T-helper 1 cell treated with Interleukin-12 subunit alpha and Interleukin-12 subunit beta and Interleukin-4 antibody, amounts not matched to agents 30 μg/mL and 1 μg/mL, for 36 hours (primary cell): ENCODE results near the gene PML.
"Not testable (repeated sequence)": the region's sequence is repeated elsewhere in the genome, so short reads cannot be mapped to it uniquely, and the experiment has no call there.

Experiments
- H3K27ac Mint-ChIP-seq: one replicate; pipeline ENCODE4 v1.8.0; 2021; ENCODE audit warnings: mild to moderate bottlenecking, mixed read lengths
- H3K27me3 Mint-ChIP-seq: one replicate; pipeline ENCODE4 v1.8.0; 2021; ENCODE audit warnings: low read depth, mixed read lengths
- H3K36me3 Mint-ChIP-seq: one replicate; pipeline ENCODE4 v1.8.0; 2021; ENCODE audit warnings: low read depth, mixed read lengths
- H3K4me1 Mint-ChIP-seq: one replicate; pipeline ENCODE4 v1.8.0; 2021; ENCODE audit warnings: low read depth, mixed read lengths
- H3K4me3 Mint-ChIP-seq: one replicate; pipeline ENCODE4 v1.8.0; 2021; ENCODE audit warnings: mild to moderate bottlenecking, moderate library complexity, mixed read lengths
- H3K9me3 Mint-ChIP-seq: one replicate; pipeline ENCODE4 v1.8.0; 2021; ENCODE audit warnings: mixed read lengths

The PML gene

GRCh38 chr15:73954188-73955145 is 40.0 kb upstream of the PML start:
- no peaks in the 10 kb centered on the region for H3K9me3 Mint-ChIP-seq
- no peaks in the 10 kb centered on the region for H3K27me3 Mint-ChIP-seq
- no peaks in the 10 kb centered on the region for H3K36me3 Mint-ChIP-seq
- peaks cover 27% of the 10 kb centered on the region for H3K4me1 Mint-ChIP-seq
- no peak overlapping the region for H3K4me3 Mint-ChIP-seq
- H3K27ac Mint-ChIP-seq, result peak overlapping the region; percentile 65

GRCh38 chr15:73955326-73955725 is 39.2 kb upstream of the PML start:
- no peaks in the 10 kb centered on the region for H3K27me3 Mint-ChIP-seq
- no peaks in the 10 kb centered on the region for H3K9me3 Mint-ChIP-seq
- H3K4me3 Mint-ChIP-seq, result no peak overlapping the region
- no peaks in the 10 kb centered on the region for H3K36me3 Mint-ChIP-seq
- H3K27ac Mint-ChIP-seq, result no peak overlapping the region
- H3K4me1 Mint-ChIP-seq, result peaks cover 32% of the 10 kb centered on the region

GRCh38 chr15:73955861-73956742 is 38.4 kb upstream of the PML start:
- Mint-ChIP-seq H3K4me3 (no peak overlapping the region), H3K27ac (no peak overlapping the region), H3K4me1 (peaks cover 34% of the 10 kb centered on the region), H3K27me3 (no peaks in the 10 kb centered on the region), H3K9me3 (no peaks in the 10 kb centered on the region), H3K36me3 (no peaks in the 10 kb centered on the region)

- H3K4me3 Mint-ChIP-seq, result no peak overlapping the region
- no peak overlapping the region for H3K27ac Mint-ChIP-seq
- H3K27me3 Mint-ChIP-seq, result no peaks in the 10 kb centered on the region
- peaks cover 30% of the 10 kb centered on the region for H3K4me1 Mint-ChIP-seq
- H3K36me3 Mint-ChIP-seq, result no peaks in the 10 kb centered on the region
- H3K9me3 Mint-ChIP-seq, result no peaks in the 10 kb centered on the region
Measured at GRCh38 chr15:73956743-73957135, 37.8 kb upstream of the PML start.

GRCh38 chr15:73957276-73957675 is 37.2 kb upstream of the PML start:
- no peaks in the 10 kb centered on the region for H3K9me3 Mint-ChIP-seq
- H3K27ac Mint-ChIP-seq, result peak overlapping the region; percentile 50
- H3K27me3 Mint-ChIP-seq, result no peaks in the 10 kb centered on the region
- peaks cover 29% of the 10 kb centered on the region for H3K4me1 Mint-ChIP-seq
- no peak overlapping the region for H3K4me3 Mint-ChIP-seq
- no peaks in the 10 kb centered on the region for H3K36me3 Mint-ChIP-seq

- Mint-ChIP-seq H3K4me1 (peaks cover 29% of the 10 kb centered on the region), H3K27me3 (peaks cover 3% of the 10 kb centered on the region), H3K27ac (peak overlapping the region; percentile 60), H3K4me3 (no peak overlapping the region), H3K36me3 (no peaks in the 10 kb centered on the region), H3K9me3 (no peaks in the 10 kb centered on the region)
Measured at GRCh38 chr15:73957785-73958184, 36.7 kb upstream of the PML start.

GRCh38 chr15:73959012-73959581 is 35.4 kb upstream of the PML start:
- no peaks in the 10 kb centered on the region for H3K36me3 Mint-ChIP-seq
- peaks cover 33% of the 10 kb centered on the region for H3K4me1 Mint-ChIP-seq
- peaks cover 8% of the 10 kb centered on the region for H3K27me3 Mint-ChIP-seq
- H3K27ac Mint-ChIP-seq, result peak overlapping the region; percentile 78
- no peaks in the 10 kb centered on the region for H3K9me3 Mint-ChIP-seq
- no peak overlapping the region for H3K4me3 Mint-ChIP-seq

- no peaks in the 10 kb centered on the region for H3K36me3 Mint-ChIP-seq
- H3K27me3 Mint-ChIP-seq, result peaks cover 8% of the 10 kb centered on the region
- H3K9me3 Mint-ChIP-seq, result no peaks in the 10 kb centered on the region
- H3K4me1 Mint-ChIP-seq, result peaks cover 36% of the 10 kb centered on the region
- H3K4me3 Mint-ChIP-seq, result peak overlapping the region; percentile 46
- H3K27ac Mint-ChIP-seq, result peak overlapping the region; percentile 78
Measured at GRCh38 chr15:73959801-73960200, 34.7 kb upstream of the PML start.

GRCh38 chr15:73960472-73961070 is 33.9 kb upstream of the PML start:
- not testable (repeated sequence) for H3K9me3 Mint-ChIP-seq, H3K27ac Mint-ChIP-seq, H3K36me3 Mint-ChIP-seq, H3K27me3 Mint-ChIP-seq, H3K4me3 Mint-ChIP-seq
- H3K4me1 Mint-ChIP-seq, result peaks cover 43% of the 10 kb centered on the region

GRCh38 chr15:73962433-73962832 is 32.1 kb upstream of the PML start:
- peaks cover 8% of the 10 kb centered on the region for H3K27me3 Mint-ChIP-seq
- H3K9me3 Mint-ChIP-seq, result no peaks in the 10 kb centered on the region
- H3K27ac Mint-ChIP-seq, result no peak overlapping the region
- H3K4me1 Mint-ChIP-seq, result peaks cover 50% of the 10 kb centered on the region
- no peaks in the 10 kb centered on the region for H3K36me3 Mint-ChIP-seq
- H3K4me3 Mint-ChIP-seq, result no peak overlapping the region

GRCh38 chr15:73964736-73965093 is 29.8 kb upstream of the PML start:
- Mint-ChIP-seq H3K27ac (peak overlapping the region; percentile 60), H3K4me1 (peaks cover 34% of the 10 kb centered on the region), H3K36me3 (no peaks in the 10 kb centered on the region), H3K27me3 (peaks cover 8% of the 10 kb centered on the region), H3K9me3 (no peaks in the 10 kb centered on the region), H3K4me3 (peak overlapping the region; percentile 47)

GRCh38 chr15:73965094-73965757 is 29.3 kb upstream of the PML start:
- Mint-ChIP-seq H3K4me1 (peaks cover 32% of the 10 kb centered on the region), H3K36me3 (no peaks in the 10 kb centered on the region), H3K27me3 (peaks cover 8% of the 10 kb centered on the region), H3K4me3 (peak overlapping the region; percentile 47), H3K27ac (peak overlapping the region; percentile 74), H3K9me3 (no peaks in the 10 kb centered on the region)

- Mint-ChIP-seq H3K27me3 (peaks cover 8% of the 10 kb centered on the region), H3K4me1 (peaks cover 30% of the 10 kb centered on the region), H3K4me3 (peak overlapping the region; percentile 46), H3K27ac (peak overlapping the region; percentile 74), H3K36me3 (no peaks in the 10 kb centered on the region), H3K9me3 (no peaks in the 10 kb centered on the region)
Measured at GRCh38 chr15:73965758-73966113, 28.8 kb upstream of the PML start.

- H3K4me3 Mint-ChIP-seq, result no peak overlapping the region
- H3K36me3 Mint-ChIP-seq, result no peaks in the 10 kb centered on the region
- H3K27ac Mint-ChIP-seq, result no peak overlapping the region
- H3K4me1 Mint-ChIP-seq, result peaks cover 29% of the 10 kb centered on the region
- peaks cover under 1% of the 10 kb centered on the region for H3K27me3 Mint-ChIP-seq
- H3K9me3 Mint-ChIP-seq, result no peaks in the 10 kb centered on the region
Measured at GRCh38 chr15:73968461-73968860, 26.1 kb upstream of the PML start.
